ENCODE data around the gene VPS36. TPM values are rescaled to one million over a fixed set of nuclear protein-coding genes. Genes with fewer than 3 reads are reported as not detected.
"Not testable (repeated sequence)": the region's sequence is repeated elsewhere in the genome, so short reads cannot be mapped to it uniquely, and the experiment has no call there.

The VPS36 gene
- total RNA-seq (2021) = 48.4 and 52.9 TPM in 2 replicates
- percentile 90 among the genes with signal in this experiment for Bru-seq, nascent RNA
- BruChase-seq, experiment 1, labeled RNA remaining after a 2-hour chase = percentile 96 among the genes with signal in this experiment
- BruChase-seq, experiment 2, labeled RNA remaining after a 6-hour chase = percentile 94 among the genes with signal in this experiment
- long read RNA-seq, full-length matches to known transcripts = 49 of 81 reads
- long read RNA-seq, partial matches to known transcripts = 5 of 81 reads
- long read RNA-seq, other reads (novel, unspliced or antisense) = 27 of 81 reads

DNA sequence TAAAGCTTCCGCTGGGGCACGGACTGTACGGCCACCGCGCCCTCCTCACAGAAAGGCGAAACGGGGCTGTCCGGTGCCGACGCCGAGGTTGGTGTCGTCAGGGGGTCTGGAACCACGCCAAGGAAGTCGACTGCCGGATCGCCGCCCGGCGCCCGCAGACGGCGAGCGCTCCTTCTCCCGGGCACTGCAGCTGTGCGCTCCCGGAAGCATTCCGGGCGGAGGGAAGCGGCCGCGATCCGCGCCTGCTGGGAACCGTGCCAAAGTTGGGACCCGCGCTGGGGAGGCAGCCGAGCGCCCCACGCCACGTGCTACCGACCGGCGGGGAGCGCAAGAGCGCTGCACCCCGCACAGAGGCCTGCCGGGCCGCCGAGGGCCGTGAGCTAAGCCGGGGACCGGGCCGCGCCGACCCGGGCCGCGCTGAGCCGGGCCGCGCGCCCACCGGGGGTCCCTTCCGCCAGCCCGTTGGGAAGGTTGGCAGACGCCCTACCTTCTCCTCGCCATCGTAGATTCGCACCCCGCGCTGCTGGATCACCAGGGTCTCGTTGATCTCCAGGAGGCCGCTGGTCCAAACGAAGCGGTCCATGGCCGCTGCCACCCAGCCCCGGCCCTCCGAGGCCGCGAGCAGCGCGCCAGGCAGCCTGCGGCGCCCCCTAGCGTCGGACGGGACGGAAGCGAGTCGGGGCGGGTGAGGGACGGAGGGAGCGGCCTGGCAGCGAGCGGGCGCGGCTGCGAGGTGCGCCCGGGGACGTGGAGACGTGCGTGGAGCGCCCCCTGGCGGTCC is at the start of gene VPS36:
Gene VPS36, minus strand, starts transcription at position 623 of the 781 bp plus-strand sequence. Its CDS starts 40 bp downstream, at position 583.
- Histone ChIP-seq H3K9me3 (ENCODE audit: low read depth, low read length, poor library complexity, severe bottlenecking) (no peaks in the 10 kb centered on the region), H3K27ac (ENCODE audit: low read depth, low read length, poor library complexity, severe bottlenecking) (peak within 1 kb of the TSS; percentile 99), H3K27me3 (replicated peaks; ENCODE audit: insufficient read depth, low read depth, low read length, poor library complexity) (no peaks in the 10 kb centered on the region), H3K4me3 (ENCODE audit: low read depth, low read length, poor library complexity, severe bottlenecking) (peak within 1 kb of the TSS; percentile 97), H3K36me3 (ENCODE audit: insufficient read depth, low read length, poor library complexity, severe bottlenecking) (no peaks in the 10 kb centered on the region), H3K4me1 (ENCODE audit: insufficient read depth, low read length, poor library complexity, severe bottlenecking) (peaks cover 22% of the 10 kb centered on the region)
- peak; percentile 92 for TF ChIP-seq CTCF (conservative IDR thresholded peaks at IDR 0.05; ENCODE audit: low read depth, low read length)
- no peak for TF ChIP-seq EZH2 (IDR thresholded peaks at IDR 0.05; ENCODE audit: borderline replicate concordance, low read depth, low read length, poor library complexity, severe bottlenecking)
- BruUV-seq (replicated peaks) = no TSS peak
- POLR2A ChIA-PET (ENCODE audit: low non-redundant PET) = no interaction called here
- intact Hi-C loops (cut with micrococcal nuclease; ENCODE audit: unreplicated experiment) = loop anchor here (1.0 to 10.0 kb wide), 2 partner anchors 107 to 435 kb away; partner anchors contain the start of genes ALG11 and ATP7B
- CTCF ChIA-PET = interaction anchor here (0.6 to 1.1 kb wide), 6 partner anchors 9 to 389 kb away, joined by 3 to 10 read pairs (median 4); no protein-coding TSS in a partner anchor
- peak; percentile 97 for DNase-seq (ENCODE audit: low spot score)

DNA sequence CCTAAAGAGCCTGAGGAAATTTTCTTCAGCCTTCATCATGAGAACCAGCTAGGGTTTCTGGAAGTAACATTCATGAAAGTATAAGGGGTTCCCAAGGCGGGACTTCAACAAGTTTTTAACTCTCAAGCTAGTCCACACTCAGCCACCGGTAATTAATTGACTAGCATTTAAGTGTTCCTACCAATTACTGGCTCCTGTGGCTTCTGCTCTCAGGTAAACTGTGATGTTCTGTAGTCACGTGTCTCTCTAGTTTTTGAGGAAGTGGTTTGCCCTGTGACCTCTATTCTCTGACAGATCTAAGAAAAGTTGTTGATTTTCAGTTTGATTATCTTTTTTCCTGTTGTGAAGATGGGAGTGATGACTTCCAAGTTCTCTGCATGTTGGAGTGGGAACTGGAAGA is 47.5 kb upstream of the VPS36 start:
- H3K4me3 ChIP-seq (ENCODE audit: low read depth, low read length, poor library complexity, severe bottlenecking); H3K27ac ChIP-seq (ENCODE audit: low read depth, low read length, poor library complexity, severe bottlenecking); H3K36me3 ChIP-seq (ENCODE audit: insufficient read depth, low read length, poor library complexity, severe bottlenecking); BruUV-seq (replicated peaks); DNase-seq (ENCODE audit: low spot score); intact Hi-C loops (cut with micrococcal nuclease; ENCODE audit: unreplicated experiment); CTCF ChIA-PET; H3K27me3 ChIP-seq (replicated peaks; ENCODE audit: insufficient read depth, low read depth, low read length, poor library complexity); H3K9me3 ChIP-seq (ENCODE audit: low read depth, low read length, poor library complexity, severe bottlenecking); POLR2A ChIA-PET (ENCODE audit: low non-redundant PET); H3K4me1 ChIP-seq (ENCODE audit: insufficient read depth, low read length, poor library complexity, severe bottlenecking): not testable (repeated sequence)

DNA sequence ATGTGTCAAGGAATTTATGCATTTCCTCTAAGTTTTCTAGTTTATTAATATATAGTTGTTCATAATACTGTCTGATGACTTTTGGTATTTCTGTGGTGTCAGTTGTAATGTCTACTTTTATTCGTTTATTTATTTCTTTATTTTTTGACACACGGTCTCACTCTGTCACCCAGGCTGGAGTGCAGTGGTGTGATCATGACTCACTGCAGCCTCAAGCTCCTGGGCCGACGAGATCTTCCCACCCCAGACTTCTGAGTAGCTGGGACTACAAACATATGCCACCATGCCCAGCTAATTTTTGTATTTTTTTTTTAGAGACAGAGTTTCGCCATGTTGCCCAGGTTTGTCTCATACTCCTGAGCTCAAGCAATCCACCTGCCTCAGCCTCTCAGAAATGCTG is 43.8 kb upstream of the VPS36 start:
- H3K27ac ChIP-seq (ENCODE audit: low read depth, low read length, poor library complexity, severe bottlenecking); POLR2A ChIA-PET (ENCODE audit: low non-redundant PET); H3K4me1 ChIP-seq (ENCODE audit: insufficient read depth, low read length, poor library complexity, severe bottlenecking); BruUV-seq (replicated peaks); H3K9me3 ChIP-seq (ENCODE audit: low read depth, low read length, poor library complexity, severe bottlenecking); H3K36me3 ChIP-seq (ENCODE audit: insufficient read depth, low read length, poor library complexity, severe bottlenecking); H3K4me3 ChIP-seq (ENCODE audit: low read depth, low read length, poor library complexity, severe bottlenecking); intact Hi-C loops (cut with micrococcal nuclease; ENCODE audit: unreplicated experiment); CTCF ChIA-PET; H3K27me3 ChIP-seq (replicated peaks; ENCODE audit: insufficient read depth, low read depth, low read length, poor library complexity); DNase-seq (ENCODE audit: low spot score): not testable (repeated sequence)

DNA sequence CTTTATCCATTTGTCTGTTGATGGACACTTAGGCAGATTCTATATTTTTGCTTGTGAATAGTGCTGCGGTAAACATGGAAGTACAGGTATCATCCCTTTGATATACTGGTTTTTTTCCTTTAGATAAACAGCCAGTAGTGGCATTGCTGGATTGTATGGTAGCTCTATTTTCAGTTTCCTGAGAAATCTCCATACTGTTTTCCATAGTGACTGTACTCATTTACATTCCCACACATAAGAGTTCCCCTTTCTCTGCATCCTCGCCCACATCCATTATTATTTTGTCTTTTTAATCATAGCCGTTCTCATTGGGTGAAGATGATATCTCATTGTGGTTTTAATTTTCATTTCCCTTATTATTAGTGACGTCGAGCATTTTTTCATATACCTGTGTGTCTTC is 40.6 kb upstream of the VPS36 start:
- DNase-seq (ENCODE audit: low spot score); intact Hi-C loops (cut with micrococcal nuclease; ENCODE audit: unreplicated experiment); H3K9me3 ChIP-seq (ENCODE audit: low read depth, low read length, poor library complexity, severe bottlenecking); H3K4me3 ChIP-seq (ENCODE audit: low read depth, low read length, poor library complexity, severe bottlenecking); H3K27ac ChIP-seq (ENCODE audit: low read depth, low read length, poor library complexity, severe bottlenecking); H3K36me3 ChIP-seq (ENCODE audit: insufficient read depth, low read length, poor library complexity, severe bottlenecking); CTCF ChIA-PET; BruUV-seq (replicated peaks); H3K4me1 ChIP-seq (ENCODE audit: insufficient read depth, low read length, poor library complexity, severe bottlenecking); POLR2A ChIA-PET (ENCODE audit: low non-redundant PET); H3K27me3 ChIP-seq (replicated peaks; ENCODE audit: insufficient read depth, low read depth, low read length, poor library complexity): not testable (repeated sequence)

DNA sequence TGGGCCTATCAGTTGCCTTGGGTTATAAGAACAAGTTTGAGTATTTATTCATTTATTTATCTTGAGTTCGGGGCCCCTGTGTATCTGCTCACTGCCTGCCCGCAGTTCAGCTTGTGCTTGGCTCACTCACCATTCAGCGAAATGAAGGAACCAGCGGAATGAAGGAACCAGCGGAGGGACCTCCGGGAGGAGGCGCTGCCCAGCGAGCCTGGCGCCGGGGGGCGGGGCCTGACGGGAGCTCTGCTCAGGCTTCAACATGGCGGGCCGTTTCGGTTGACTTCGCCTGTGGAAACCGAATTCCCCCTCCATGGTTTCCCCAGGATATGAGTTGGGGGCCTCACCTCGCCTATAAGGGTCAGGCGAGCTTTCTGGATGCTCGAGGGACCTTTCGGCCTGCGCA is 38.3 kb upstream of the VPS36 start:
- DNase-seq (ENCODE audit: low spot score); BruUV-seq (replicated peaks); H3K4me3 ChIP-seq (ENCODE audit: low read depth, low read length, poor library complexity, severe bottlenecking); H3K9me3 ChIP-seq (ENCODE audit: low read depth, low read length, poor library complexity, severe bottlenecking); H3K27ac ChIP-seq (ENCODE audit: low read depth, low read length, poor library complexity, severe bottlenecking); intact Hi-C loops (cut with micrococcal nuclease; ENCODE audit: unreplicated experiment); H3K4me1 ChIP-seq (ENCODE audit: insufficient read depth, low read length, poor library complexity, severe bottlenecking); H3K27me3 ChIP-seq (replicated peaks; ENCODE audit: insufficient read depth, low read depth, low read length, poor library complexity); POLR2A ChIA-PET (ENCODE audit: low non-redundant PET); H3K36me3 ChIP-seq (ENCODE audit: insufficient read depth, low read length, poor library complexity, severe bottlenecking); CTCF ChIA-PET: not testable (repeated sequence)

DNA sequence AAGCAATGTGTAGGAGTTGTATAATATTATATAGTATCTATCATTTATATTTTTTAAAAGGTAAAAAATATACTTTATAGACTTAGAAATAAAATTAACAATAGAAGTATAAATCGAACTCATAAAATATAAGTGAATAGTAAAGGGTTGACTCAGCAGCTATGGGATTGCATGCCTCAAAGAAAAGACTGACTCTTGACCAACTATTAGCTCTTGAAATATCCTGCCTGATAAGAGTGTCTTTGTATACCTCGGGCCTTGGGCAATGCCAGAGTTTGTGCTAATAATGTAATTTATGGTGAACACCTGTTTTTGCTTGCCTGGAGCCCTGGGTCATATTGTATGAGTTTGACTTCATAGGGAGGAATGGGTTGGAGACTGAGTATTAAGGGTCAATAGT is 36.6 kb upstream of the VPS36 start:
- POLR2A ChIA-PET (ENCODE audit: low non-redundant PET); H3K4me3 ChIP-seq (ENCODE audit: low read depth, low read length, poor library complexity, severe bottlenecking); H3K36me3 ChIP-seq (ENCODE audit: insufficient read depth, low read length, poor library complexity, severe bottlenecking); H3K27ac ChIP-seq (ENCODE audit: low read depth, low read length, poor library complexity, severe bottlenecking); CTCF ChIA-PET; intact Hi-C loops (cut with micrococcal nuclease; ENCODE audit: unreplicated experiment); H3K9me3 ChIP-seq (ENCODE audit: low read depth, low read length, poor library complexity, severe bottlenecking); H3K27me3 ChIP-seq (replicated peaks; ENCODE audit: insufficient read depth, low read depth, low read length, poor library complexity); DNase-seq (ENCODE audit: low spot score); H3K4me1 ChIP-seq (ENCODE audit: insufficient read depth, low read length, poor library complexity, severe bottlenecking); BruUV-seq (replicated peaks): not testable (repeated sequence)
